C4-2B (cell line): ENCODE data around the gene ARFGAP1.

Experiments used
- H3K27ac ChIP-seq: fragments of 450-650 bp; 2 replicates; pipeline ENCODE4 v1.5.1; 2017
- ZFX ChIP-seq: fragments of 450-650 bp; IDR thresholded peaks from 2 replicates; pipeline ENCODE4 v1.6.1; 2017
- TF ChIP-seq, protein P1 (sequence below): fragments of 450-650 bp; conservative IDR thresholded peaks from 2 replicates; pipeline ENCODE4 v1.5.1; 2017; ENCODE audit warnings: mild to moderate bottlenecking

The ARFGAP1 gene

DNA sequence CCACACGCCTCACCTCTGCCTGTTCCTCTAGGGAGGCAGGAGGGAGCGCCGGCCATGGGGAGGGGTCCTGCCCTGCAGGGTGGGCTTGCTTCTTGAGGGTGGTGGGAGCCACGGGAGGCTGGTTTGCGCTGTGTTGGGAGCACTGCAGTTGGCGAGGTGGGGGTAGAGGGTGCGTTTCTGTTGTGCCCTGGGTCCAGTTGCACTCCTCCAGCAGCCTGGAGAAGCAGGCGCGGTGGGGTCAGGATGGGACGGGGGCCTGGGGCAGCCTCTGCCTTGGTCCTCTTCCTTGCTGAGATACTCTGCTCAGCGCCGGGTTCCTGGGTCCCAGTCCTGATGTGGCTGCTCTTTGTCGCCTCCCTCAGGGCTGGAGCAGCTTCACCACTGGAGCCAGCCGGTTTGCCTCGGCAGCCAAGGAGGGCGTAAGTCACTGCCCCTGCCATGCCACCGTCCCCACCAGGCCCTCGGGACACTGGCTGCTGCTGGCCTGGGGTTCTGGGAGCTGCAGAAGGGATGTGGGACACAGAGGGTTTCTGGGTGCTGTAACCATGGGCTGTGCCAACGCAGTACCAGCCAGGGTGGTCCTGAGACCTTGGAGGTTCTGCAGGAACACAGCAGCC, 8.4 kb downstream of the ARFGAP1 start:
- H3K27ac ChIP-seq, result no peak overlapping the region
- TF ChIP-seq ZFX, result no peak
- TF ChIP-seq, protein P1, sequence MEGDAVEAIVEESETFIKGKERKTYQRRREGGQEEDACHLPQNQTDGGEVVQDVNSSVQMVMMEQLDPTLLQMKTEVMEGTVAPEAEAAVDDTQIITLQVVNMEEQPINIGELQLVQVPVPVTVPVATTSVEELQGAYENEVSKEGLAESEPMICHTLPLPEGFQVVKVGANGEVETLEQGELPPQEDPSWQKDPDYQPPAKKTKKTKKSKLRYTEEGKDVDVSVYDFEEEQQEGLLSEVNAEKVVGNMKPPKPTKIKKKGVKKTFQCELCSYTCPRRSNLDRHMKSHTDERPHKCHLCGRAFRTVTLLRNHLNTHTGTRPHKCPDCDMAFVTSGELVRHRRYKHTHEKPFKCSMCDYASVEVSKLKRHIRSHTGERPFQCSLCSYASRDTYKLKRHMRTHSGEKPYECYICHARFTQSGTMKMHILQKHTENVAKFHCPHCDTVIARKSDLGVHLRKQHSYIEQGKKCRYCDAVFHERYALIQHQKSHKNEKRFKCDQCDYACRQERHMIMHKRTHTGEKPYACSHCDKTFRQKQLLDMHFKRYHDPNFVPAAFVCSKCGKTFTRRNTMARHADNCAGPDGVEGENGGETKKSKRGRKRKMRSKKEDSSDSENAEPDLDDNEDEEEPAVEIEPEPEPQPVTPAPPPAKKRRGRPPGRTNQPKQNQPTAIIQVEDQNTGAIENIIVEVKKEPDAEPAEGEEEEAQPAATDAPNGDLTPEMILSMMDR, result no peak; the same call in 1 of the 2 replicates

DNA sequence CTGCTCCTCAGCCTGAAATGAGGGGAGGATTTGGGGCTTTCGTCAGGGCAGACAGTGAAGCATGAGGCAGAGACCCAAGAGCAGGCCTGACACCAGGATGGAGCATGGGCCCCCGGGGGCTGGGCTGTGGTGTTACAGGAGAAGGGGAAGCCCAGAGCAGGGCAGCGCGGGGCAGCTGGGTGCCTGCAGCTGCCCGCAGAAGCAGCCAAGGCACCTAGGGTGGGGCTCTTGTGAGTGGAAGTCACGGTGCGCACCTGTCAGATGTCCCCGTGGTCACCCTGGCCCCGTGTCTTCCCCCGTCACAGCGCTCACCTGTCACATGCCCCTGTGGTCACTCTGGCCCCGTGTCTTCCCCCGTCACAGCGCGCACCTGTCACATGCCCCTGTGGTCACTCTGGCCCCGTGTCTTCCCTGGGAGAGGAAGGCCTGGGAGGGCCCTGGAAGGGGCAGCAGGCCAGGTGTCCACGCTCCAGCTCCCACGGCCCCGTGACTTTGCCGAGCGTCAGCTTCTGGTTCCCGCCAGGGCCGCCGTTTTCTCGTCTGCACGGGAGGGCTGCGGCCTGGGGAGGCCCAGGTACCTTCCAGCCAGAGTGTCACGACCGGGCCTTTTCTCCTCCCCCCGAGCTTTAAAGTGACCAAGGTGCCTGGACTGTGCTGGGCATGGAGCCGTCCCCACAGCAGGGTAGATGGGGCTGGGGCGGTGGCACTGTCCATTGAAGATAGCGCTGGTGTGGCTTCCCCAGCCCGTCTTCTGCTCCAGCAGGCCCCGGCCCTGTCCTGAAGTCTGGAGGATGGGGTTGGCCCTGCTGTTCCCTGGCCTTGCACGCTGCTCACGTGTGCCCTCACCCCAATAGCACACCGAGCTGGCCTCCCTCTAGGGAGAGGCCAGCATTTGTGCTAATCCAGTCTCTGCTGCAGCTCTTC, 9.4 kb downstream of the ARFGAP1 start:
- TF ChIP-seq, protein P1, result no peak
- TF ChIP-seq ZFX, result no peak
- no peak overlapping the region for H3K27ac ChIP-seq

DNA sequence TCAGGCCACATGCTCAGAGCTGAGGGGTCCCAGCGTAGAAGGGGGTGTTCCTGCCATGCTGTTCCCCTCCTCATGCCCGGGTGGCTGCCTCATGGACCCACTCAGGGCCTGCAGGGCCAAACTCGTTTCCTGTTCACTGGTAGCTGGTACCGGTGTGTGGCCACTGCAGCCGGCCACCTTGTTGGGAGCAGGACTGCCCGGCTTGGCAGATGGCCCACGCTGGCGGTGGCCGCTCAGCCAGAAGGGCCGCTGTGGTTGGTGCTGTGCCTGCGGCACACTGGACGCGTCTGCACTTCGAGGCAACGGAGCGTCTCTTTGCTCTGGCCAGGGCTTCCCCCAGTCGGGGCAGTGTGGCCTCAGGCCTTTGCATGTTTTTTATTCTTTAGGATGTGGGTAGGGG, 10.3 kb downstream of the ARFGAP1 start:
- no peak overlapping the region for H3K27ac ChIP-seq
- TF ChIP-seq, protein P1, result no peak
- TF ChIP-seq ZFX, result no peak

DNA sequence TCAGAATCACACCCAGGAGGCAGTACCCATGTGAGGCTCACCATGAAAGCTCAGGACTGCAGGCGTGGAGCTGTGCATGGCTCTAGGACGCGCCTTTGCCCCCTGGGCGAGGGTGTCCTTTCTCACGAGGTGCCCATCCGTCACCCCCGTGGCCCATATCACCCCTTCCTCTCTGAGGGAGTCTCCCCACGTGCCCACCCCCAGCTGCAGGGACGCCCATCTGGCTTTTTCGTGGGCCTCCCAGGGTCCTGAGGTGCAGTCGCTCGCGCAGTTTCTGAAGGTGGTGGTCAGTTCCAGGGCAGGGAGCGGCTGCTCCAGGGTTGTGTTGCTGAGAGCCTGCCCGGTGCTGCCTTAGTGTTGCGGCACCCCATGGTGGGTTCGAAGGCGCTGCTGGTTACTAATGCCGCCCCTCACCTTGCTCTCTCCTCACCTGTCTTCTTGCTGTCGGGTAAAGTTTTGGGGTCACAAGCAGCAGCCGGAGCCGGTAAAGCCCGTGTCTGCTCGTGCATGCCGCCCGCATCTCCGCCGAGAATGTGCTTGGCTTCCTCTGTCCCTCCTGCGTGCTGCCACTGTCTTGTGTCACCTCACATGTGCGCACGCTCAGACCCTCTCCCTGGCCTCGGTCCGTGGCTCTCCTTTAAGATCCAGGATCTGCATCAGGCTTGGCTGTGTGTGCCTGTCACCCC, 10.9 kb downstream of the ARFGAP1 start:
- no peak overlapping the region for H3K27ac ChIP-seq
- no peak for TF ChIP-seq ZFX
- TF ChIP-seq, protein P1, result no peak

DNA sequence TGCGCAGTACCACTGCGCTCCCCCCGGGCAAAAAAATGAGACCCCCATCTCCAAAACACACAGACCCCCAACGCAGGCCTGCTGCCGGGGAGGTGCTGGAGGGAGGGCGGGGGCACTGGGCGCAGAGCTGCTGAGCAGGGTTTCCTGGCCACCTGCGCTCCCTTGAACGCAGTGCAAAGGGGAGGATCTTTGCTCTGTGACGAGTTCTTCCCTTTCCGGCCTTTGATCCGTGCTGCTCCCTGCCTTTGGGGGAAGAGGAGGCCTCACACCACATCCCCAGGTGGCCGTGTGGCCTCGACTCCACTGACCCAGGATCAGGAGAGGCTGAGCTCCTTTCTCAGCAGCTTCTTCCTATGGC, 11.4 kb downstream of the ARFGAP1 start:
- TF ChIP-seq ZFX, result no peak
- TF ChIP-seq, protein P1, result no peak
- H3K27ac ChIP-seq, result no peak overlapping the region

DNA sequence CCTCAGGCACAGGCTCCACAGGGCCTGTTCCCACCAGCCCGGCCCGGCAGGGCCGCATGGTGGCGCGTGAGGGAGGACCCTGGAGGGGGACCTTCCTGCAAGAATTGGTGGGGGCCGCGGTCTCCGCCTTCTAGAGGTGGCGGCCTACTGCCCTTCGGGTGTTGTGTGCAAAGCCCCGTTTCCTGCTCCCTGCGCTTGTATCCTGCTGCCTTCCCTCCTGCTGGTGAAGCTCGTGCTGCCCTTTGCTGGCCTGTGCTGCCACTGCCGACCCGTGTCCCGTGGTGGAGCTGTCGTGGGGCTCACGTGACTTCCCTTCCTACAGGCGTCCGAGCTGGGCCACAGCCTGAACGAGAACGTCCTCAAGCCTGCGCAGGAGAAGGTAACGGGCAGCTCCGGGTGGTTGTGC, 11.9 kb downstream of the ARFGAP1 start:
- TF ChIP-seq, protein P1, result no peak
- no peak for TF ChIP-seq ZFX
- H3K27ac ChIP-seq, result no peak overlapping the region
